GM11168 (cell line): ENCODE measurements around the gene C12orf75.
"Not testable (repeated sequence)": the region's sequence is repeated elsewhere in the genome, so short reads cannot be mapped to it uniquely, and the experiment has no call there.

Source experiments
- in situ Hi-C: fragments of 300-500 bp; cut with MboI; formaldehyde crosslinking; loops from one replicate; pipeline ENCODE4 v1.12.0; 2022; ENCODE audit warnings: low sequenced_read_pairs; ENCODE audit not compliant: unreplicated experiment

The C12orf75 gene

DNA sequence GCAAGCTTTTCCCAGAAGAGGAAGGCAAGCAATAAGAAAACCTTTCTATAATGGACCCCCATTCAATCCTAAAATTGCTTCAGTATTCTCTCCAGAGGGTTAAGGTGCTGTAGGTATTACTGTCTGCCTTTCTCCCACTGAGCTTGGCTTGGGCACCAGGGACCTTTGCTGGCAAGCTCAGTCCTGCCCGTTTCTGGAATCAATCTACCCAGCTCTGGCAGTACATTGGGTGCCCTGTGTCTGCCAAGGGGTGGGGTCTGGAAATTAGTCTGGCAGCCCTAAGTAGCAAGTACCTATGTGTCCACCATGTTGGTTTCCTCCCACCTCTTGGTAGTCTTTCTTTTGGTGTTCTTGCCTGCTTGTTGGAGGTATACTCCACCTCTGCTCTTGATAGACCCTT is 72.6 kb downstream of the C12orf75 start:
- in situ Hi-C loops, result no loop called here

DNA sequence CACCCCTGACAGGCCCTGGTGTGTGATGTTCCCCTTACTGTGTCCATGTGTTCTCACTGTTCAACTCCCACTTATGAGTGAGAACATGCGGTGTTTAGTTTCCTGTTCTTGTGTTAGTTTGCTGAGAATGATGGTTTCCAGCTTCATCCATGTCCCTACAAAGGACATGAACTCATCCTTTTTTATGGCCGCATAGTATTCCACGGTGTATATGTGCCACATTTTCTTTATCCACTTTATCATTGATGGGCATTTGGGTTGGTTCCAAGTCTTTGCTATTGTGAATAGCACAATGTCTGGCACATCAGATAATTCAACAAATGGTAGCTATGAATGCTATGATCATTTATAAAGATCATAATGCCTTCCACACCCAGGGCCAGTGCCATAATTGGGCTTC is 73.6 kb downstream of the C12orf75 start:
- in situ Hi-C loops, result not testable (repeated sequence)

- in situ Hi-C loops, result no loop called here
Observed at GRCh38 chr12:105406497-105406896, 76.0 kb downstream of the C12orf75 start.

- in situ Hi-C loops, result no loop called here
Observed at GRCh38 chr12:105409279-105409678, 78.8 kb downstream of the C12orf75 start.

DNA sequence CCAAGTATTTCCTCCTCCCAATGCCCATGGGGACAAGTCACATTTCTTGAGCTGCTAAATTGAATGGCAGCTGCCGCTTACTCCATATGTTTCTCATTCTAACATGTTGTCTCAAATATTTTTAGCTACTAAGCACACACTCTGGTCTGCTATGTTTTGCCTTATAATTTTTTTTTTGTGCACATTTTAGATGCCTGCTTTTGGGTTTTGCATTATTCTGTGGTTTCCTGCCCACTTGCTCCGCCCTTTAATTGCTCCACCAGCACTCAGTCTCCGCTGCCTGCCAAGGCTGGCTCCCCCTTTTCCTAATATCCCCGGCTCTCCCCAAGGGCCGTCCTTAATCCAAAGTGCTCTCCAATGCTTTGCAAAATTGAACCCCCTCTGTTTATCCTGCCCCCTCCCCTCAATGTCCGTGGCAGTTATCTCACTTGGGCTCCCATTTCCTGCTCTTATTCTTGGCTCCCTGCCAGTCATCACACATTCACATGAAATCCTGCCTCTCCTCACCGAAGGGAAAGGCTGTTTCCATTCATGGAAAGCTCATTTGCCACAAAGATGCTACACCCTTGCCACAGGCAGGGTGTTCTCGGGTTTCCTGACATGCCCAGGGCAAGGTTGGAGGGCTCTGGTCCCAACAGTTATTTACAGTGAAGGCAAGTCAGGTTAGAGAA is 79.4 kb downstream of the C12orf75 start:
- in situ Hi-C loops, result no loop called here

DNA sequence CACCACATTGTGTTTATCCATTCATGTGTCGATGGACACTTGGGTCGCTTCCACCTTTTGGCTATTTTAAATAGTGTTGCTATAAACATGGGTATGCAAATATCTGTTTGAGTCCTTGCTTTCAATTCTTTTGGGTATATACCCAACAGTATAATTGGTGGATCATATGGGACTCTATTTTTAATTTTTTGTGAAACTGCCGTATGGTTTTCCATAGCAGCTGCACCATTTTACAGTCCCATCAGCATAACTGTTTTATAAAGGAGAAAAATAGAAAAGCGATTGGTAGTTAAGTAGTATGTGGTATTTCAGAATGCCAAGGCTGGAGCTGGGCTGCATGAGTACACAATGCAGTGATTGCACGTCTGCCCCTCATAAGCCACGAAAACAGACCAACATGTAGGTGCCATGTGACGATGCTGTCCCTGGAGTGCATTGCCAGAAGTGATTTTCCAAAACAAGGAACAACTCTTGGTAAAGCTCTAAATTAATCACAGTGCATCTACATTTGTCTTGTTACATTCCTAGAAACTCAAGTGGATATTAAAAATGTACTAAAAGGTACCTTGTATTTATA is 83.5 kb downstream of the C12orf75 start:
- in situ Hi-C loops, result no loop called here

- in situ Hi-C loops, result loop anchor here (5.0 kb wide), 1 partner anchor 715 kb away; no protein-coding TSS in a partner anchor
Observed at GRCh38 chr12:105417732-105418131, 87.2 kb downstream of the C12orf75 start.

DNA sequence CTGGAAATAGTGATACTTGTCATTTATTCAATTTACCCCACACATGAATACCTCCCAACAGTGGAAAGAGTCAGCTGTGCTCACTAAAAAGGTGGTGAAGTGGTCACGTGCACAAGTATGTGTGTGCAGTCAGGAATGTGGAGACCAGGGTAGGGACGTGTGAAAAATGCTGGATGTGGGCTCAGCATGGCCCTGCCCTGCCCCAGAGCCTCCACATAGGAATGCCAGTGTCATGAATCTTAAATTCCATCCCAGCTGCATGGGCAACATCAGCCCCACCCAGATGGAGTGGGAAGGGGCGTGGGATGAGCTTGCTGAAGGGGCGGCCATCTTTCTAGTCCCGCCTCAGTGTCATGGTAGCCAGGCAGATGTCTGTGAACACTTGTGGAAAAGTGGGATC is 87.7 kb downstream of the C12orf75 start:
- in situ Hi-C loops, result loop anchor here (5.0 kb wide), 1 partner anchor 714 kb away; no protein-coding TSS in a partner anchor

- in situ Hi-C loops, result loop anchor here (5.0 kb wide), 1 partner anchor 713 kb away; no protein-coding TSS in a partner anchor
Observed at GRCh38 chr12:105418821-105419291, 88.4 kb downstream of the C12orf75 start.

GRCh38 chr12:105419606-105420005 is 89.1 kb downstream of the C12orf75 start:
- in situ Hi-C loops, result loop anchor here (5.0 kb wide), 1 partner anchor 713 kb away; no protein-coding TSS in a partner anchor

DNA sequence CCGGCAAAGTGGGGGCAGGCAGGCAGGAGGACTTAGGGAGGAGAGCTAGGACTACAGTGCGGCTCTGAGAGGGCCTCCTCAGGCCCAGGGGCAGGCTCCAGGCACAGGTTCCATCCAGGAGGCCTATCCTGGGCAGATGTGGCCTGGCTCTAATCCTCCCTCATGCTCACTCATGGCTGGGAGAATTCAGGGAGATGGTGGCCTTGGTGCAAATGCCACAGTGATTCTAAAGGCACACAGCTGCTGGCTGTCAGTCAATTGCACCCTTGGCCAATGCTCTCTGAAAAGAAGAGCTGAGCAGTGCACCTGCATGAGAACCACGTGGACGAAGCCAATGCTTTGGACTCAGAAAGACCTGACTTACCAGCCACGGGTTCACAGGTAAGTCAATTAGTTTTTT is 89.6 kb downstream of the C12orf75 start:
- in situ Hi-C loops, result no loop called here

DNA sequence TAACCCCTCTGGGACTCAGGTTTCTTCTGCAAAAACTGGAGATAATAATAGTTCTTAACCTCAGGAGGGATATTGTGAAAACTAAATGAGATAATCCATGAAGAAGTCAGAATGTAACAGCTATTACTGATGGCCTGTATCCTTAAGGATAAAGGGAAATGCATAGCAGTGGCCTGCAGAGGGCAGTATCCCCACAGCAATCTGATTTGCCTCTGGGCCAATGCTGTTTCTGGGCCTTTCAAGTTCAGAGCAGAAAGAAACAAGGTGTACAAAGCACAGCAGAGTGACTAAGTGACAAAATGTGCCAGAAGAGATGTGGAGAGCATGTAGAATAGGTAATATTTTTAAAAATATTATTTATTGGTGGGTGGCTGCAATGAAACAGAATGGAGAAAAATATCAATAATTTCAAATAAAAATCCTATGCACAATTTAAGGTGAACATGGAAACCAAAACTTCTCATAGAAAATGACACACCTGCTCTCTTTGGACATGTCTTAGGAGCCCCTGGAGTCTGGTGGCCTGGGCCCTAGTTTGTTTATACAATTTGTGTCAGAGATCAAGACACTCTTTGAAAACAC is 90.3 kb downstream of the C12orf75 start:
- in situ Hi-C loops, result no loop called here
